Activated CD4-positive, alpha-beta T cell treated with anti-CD3 and anti-CD28 coated beads, Interleukin-2, amount 50 U/mL, for 4 hours (primary cell): ENCODE results near the gene PITPNM2.

Source experiments
- DNase-seq, 2 experiments: peaks; one replicate each; pipeline ENCODE4 v3.0.0-alpha.2; 2020

Gene PITPNM2

GRCh38 chr12:123142921-123143735, 7.8 kb downstream of the PITPNM2 start:
- no peak for DNase-seq

DNA sequence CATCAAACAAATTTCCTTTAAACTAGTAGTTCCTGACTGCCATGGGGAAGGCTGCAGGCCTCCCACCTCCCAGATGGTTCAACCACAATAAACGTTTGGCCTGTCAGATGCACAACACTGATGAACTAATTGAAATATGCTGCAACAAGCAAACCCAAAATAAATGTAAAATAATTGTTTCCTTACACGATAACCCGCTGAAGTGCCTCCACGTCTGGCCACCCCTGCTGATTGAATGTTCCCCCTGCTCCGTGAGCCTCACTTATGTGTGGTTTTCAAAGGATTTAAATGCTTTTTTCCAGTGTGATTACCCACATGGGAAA, 8.4 kb downstream of the PITPNM2 start:
- DNase-seq: no peak

DNA sequence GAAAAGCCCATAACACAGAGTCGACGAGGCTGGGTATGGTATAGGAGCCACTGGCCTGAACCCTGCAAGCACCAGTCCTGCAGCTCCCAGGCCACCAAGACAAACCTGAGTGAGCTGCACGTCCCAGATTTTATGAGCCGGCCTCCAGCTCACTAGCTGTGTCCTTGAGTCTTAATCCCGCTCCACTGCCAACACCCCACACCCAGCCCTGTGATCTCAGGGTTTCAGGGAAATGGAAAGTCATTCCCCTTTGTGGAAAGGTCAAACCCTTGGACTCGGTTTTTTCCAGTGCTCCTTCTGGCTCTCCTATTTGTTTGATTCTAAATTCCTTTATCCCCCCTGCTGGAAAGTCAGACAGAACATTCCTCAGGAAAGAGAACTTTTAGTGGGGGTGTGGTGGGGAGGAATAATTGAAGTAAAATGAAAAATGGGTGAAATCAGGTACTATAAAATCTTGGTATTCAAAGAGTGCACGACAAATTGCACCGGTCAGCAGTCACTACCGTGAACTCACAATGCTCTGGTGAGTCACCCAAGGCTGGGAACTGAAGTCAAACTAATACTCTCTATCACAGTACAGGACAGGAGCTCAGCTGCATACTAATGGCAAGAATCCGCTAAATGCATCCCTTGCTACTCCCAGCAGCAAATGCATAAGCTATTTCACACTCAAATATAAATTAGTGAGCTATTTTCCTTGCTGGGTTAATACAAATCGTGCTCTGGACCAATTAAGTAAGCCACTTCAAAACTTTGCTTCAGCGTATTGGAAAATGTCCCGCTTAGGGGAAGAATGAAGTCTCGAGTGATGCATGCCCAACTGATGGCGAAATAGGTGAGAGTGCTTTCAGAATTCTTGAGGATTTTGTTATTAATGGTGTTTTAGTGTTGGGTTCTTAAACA, 9.0 kb downstream of the PITPNM2 start:
- no peak for DNase-seq

GRCh38 chr12:123140676-123141614, 9.9 kb downstream of the PITPNM2 start:
- no peak for DNase-seq

- DNase-seq: no peak
These were observed 10.8 kb downstream of the PITPNM2 start for GRCh38 chr12:123139926-123140675.

DNA sequence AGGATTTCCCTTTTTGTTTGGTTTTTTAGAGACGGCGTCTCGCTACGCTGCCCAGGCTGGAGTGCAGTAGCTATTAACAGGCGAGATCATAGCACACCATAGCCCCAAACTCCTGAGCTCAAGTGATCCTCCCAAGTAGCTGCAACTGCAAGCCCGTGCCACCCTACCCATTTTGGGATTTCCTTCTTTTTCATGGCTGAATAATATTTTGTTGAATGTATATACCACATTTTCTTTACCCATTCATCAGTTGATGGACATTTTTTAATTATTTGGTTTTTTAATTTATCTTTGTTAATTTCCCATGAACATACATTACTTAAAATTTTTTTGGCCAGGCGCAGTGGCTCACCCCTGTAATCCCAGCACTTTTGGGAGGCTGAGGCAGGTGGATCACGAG, 15.2 kb downstream of the PITPNM2 start:
- DNase-seq: no peak

DNA sequence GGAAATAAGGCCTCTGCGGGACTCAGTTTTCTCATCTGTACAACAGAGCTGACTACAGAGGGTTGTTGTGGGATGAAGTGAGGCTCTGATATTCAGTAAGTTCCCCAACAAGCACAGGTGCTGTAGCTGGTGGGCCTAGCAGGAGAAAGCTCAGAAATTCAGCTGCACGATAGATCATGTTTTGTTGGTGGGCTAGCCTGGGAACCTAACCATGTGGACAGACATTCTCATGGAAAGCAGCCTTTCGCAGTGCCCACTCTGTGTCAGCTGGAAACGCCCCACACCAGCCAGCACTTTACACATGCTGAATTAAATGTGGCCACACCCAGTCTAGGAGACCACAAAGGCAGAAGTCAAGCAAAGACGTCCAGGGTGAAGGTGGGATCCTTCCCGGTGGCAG, 16.1 kb downstream of the PITPNM2 start:
- no peak for DNase-seq

DNA sequence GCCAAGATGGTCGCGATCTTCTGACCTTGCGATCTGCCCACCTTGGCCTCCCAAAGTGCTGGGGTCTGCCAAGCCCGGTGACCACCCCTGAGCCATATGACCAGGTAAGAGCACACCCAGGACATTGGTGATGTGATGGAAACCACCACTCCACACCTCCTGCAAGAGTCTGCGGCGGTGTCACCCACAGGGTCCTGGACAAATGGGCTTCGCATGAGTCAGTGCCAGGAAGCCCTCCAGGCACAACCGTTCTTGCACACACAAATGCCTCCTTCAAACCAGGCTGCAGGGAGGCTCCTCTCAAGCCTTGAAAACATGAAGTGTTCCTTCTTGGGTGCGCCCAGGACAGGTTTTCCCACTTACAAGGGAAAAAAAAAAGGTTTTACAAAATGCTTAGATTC, 16.6 kb downstream of the PITPNM2 start:
- no peak for DNase-seq

DNA sequence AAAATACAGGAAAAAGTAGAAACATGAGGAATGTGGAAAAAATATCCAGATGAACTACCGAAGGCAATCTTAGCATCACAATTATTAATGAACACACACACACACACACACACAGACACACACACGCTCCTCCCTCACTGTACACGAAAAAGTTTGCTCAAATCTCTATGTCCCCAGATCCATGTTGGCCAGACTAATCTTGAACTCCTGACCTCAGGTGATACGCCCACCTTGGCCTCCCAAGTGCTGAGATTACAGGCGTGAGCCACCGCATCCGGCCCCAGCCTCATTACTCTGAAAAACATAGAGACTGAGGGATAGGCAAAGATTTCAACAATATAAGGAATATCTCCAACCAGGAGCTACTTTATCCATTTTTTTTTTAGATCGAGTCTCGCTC, 17.2 kb downstream of the PITPNM2 start:
- no peak for DNase-seq

GRCh38 chr12:123132951-123133619, 17.8 kb downstream of the PITPNM2 start:
- no peak for DNase-seq

DNA sequence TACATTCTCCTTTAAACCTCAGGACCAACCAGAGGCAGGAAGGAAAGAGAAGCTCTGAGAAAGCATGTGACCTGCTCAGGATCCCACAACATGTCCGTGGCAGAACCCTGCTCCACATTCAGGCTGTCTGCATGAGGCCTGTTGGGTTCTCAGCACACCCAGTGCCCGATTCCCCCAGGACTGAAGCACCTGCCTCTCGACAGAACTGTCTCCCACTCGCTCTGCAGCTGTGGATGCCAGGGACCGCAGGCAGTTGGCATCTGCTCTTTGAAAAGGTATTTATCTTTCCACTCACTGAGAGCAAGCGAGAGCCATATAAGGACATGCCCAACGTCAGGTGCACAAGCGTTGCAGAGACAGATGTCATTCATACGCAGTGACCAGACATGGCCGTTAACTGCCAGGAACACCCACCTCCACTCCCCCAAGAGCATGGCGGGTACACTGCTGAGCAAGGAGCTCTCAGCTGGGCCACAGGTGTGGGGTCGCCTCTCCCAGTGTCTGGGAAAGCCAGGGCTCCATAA, 18.9 kb downstream of the PITPNM2 start:
- DNase-seq: no peak

GRCh38 chr12:123131291-123131832, 19.5 kb downstream of the PITPNM2 start:
- no peak for DNase-seq

GRCh38 chr12:123129621-123130020, 21.3 kb downstream of the PITPNM2 start:
- DNase-seq: no peak

DNA sequence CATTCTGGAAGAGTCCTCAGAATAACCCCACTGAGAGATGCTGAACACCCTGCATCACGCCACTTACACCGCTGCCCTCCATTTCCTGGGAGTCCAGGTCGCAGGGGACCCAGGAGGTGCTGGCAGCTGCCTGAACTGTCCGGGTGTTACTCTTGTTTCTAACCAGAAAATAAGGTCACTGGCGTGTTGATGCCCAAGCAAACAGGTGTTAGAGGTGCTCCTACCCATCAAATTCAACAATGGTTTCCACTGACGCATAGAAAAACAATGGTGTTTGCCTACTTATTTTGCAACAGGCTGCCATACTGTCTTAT, 23.8 kb downstream of the PITPNM2 start:
- DNase-seq: no peak

DNA sequence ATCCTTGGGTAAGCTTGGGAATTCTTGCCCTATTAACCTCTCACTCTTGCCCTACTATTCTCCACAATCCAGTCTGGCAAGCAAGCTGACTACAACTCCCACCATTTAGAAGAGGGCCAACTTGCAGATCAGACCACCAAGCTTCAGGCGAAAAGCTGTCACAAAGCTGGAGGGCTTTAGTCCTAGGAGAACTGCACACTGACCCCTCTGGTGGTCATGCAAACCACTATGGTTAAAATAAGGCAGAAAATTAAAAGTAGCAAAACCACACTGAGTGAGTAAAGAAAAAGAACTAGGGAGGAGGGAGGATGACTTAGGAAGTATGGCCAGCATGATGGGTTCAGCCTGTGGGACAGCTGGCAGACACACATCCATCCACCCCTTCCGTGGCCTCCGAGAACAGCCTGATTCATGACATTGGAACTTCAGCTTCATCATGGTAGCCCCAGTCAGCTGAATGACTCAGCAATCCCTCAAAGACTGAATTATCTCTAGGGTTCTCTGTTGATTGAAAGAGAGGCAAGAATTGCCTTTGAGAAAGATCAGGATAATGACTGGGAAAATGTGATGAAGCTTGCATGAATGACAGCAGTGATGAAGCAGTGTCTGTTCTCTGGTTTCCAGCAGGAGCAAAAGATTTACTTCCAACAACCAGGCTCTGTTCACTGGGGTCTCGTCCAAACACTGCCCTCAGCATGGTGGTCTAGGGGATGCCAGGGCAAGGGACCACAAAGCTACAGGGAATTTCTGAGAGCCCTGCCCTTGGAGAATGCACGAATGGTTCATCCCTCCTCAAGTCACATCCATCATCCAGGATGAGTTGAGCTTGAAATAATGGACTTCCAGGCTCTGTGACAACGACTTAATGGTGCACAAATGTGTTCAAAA, 24.4 kb downstream of the PITPNM2 start:
- no peak for DNase-seq

- no peak for DNase-seq
These were observed 28.3 kb downstream of the PITPNM2 start for GRCh38 chr12:123122626-123123025.

GRCh38 chr12:123121670-123122069, 29.2 kb downstream of the PITPNM2 start:
- DNase-seq: no peak

DNA sequence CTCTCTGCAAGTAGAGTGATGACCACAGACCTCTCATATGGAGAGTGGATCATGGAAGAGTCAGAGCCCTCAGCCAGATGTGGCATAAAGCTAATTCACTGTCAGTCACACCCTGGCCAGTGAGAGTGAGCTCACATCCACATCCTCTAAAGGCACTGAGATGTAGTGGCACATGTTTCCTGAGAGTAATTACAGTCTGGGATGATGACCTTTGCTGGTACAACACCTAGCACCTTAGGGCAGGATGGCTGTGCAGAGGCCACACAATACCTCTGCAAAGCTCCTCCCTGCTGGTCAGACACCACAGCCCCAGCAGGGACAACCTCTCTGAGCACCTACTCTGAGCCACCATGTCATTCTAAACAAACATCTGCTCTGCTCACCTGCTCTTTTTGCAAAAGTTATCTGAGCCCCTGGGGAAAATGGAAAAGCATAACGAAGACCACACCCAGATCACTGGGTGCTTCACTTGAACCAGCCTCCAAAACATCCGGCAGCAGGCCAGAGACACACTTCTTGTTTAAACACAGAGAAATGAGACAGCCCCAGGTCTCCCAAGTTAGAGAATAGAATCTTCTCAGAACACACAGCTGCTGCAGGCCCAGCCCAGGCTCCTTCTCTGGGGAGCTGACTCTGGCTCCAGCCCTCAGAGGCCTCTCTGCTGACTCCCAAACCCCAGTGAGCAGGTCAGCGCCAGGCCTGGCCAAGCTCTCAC, 30.3 kb downstream of the PITPNM2 start:
- DNase-seq: no peak

DNA sequence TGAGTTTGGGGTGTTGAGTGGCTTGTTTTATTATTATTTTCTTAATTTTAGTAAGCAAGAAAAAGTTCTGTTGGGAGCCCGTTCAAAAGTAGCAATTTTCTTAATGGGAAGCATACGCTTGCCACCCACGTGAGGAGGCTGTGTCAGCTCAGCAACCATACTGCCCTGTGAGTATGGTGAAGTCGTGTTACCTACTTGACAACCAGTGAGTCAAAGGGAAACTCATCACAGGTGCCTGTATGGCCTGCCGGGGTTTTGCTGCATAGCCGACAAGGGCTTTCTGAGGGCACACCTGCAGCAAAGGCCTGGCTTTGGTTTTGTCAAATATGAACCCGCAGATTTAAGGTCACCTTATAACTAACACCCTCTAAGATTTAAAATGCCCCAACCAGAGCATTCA, 31.1 kb downstream of the PITPNM2 start:
- peak; percentile 45 to 46 for DNase-seq

GRCh38 chr12:123118497-123118896, 32.4 kb downstream of the PITPNM2 start:
- no peak for DNase-seq
